Measurements from ENCODE around the gene NHEJ1. TPM values are rescaled to one million over a fixed set of nuclear protein-coding genes. Genes with fewer than 3 reads are reported as not detected.

NHEJ1 gene
- total and polyA plus RNA-seq, 2 of the 13 experiments (the other 11 are each of a cell fraction or from before 2014, with no cell fraction given): 30.0 to 30.7 TPM

DNA sequence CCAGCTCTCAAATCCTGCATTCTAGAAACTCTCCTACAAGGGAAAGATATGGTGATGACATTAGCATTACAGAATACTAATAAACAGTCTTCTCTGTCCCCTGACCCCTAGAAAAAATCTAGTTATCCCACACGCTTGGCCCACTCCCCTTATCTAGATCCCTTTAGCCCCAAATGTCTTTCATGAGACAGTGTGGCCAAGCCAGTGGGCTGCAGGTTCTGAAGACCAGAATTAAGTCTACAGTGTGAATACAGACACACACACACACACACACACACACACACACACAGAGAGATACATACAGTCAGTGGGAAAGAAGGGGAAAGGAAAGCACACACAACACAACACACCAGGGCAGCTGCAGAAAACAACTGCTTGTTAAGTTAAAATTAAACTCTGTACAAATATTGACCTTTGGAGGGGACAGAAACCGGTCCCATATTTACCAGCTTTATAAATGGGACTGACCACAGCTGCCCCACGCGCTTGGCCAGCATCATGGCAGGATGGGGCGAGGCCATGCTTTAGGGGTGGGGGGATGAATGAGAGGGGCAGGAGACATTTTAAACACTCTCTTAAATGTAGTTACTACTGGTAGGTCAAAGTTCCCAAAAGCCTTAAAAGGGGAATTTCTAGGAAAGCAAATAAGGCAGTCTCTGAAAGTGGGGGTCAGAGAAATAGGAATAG is 49.1 kb downstream of the NHEJ1 start (continued):
- TF ChIP-seq, protein P1, sequence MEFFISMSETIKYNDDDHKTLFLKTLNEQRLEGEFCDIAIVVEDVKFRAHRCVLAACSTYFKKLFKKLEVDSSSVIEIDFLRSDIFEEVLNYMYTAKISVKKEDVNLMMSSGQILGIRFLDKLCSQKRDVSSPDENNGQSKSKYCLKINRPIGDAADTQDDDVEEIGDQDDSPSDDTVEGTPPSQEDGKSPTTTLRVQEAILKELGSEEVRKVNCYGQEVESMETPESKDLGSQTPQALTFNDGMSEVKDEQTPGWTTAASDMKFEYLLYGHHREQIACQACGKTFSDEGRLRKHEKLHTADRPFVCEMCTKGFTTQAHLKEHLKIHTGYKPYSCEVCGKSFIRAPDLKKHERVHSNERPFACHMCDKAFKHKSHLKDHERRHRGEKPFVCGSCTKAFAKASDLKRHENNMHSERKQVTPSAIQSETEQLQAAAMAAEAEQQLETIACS (CRISPR knock-in tag; IDR thresholded peaks at IDR 0.05): no peak
- TF ChIP-seq, protein P2, sequence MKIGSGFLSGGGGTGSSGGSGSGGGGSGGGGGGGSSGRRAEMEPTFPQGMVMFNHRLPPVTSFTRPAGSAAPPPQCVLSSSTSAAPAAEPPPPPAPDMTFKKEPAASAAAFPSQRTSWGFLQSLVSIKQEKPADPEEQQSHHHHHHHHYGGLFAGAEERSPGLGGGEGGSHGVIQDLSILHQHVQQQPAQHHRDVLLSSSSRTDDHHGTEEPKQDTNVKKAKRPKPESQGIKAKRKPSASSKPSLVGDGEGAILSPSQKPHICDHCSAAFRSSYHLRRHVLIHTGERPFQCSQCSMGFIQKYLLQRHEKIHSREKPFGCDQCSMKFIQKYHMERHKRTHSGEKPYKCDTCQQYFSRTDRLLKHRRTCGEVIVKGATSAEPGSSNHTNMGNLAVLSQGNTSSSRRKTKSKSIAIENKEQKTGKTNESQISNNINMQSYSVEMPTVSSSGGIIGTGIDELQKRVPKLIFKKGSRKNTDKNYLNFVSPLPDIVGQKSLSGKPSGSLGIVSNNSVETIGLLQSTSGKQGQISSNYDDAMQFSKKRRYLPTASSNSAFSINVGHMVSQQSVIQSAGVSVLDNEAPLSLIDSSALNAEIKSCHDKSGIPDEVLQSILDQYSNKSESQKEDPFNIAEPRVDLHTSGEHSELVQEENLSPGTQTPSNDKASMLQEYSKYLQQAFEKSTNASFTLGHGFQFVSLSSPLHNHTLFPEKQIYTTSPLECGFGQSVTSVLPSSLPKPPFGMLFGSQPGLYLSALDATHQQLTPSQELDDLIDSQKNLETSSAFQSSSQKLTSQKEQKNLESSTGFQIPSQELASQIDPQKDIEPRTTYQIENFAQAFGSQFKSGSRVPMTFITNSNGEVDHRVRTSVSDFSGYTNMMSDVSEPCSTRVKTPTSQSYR (CRISPR knock-in tag; IDR thresholded peaks at IDR 0.05; ENCODE audit: borderline replicate concordance): peak; percentile 53; the same call in 1 of the 2 replicates
- no peak for TF ChIP-seq ZIK1 (CRISPR knock-in tag; IDR thresholded peaks at IDR 0.05; ENCODE audit: borderline replicate concordance, low read depth)
- no peak for TF ChIP-seq MED8 (CRISPR knock-in tag; IDR thresholded peaks at IDR 0.05; ENCODE audit: insufficient replicate concordance)
- TF ChIP-seq MTF2 (CRISPR knock-in tag; IDR thresholded peaks at IDR 0.05; ENCODE audit: borderline replicate concordance): no peak
- TF ChIP-seq ZNF83 (CRISPR knock-in tag; IDR thresholded peaks at IDR 0.05; ENCODE audit: borderline replicate concordance): no peak
- TF ChIP-seq, protein P3, sequence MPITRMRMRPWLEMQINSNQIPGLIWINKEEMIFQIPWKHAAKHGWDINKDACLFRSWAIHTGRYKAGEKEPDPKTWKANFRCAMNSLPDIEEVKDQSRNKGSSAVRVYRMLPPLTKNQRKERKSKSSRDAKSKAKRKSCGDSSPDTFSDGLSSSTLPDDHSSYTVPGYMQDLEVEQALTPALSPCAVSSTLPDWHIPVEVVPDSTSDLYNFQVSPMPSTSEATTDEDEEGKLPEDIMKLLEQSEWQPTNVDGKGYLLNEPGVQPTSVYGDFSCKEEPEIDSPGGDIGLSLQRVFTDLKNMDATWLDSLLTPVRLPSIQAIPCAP (CRISPR knock-in tag; IDR thresholded peaks at IDR 0.05; ENCODE audit: low read depth): no peak
- TF ChIP-seq ZNF766 (CRISPR knock-in tag; IDR thresholded peaks at IDR 0.05; ENCODE audit: borderline replicate concordance): 0 out of 2 replicates have a peak, but pooled peaks have one; percentile 53
- peak; percentile 67; the same call in 1 of the 2 replicates for TF ChIP-seq ARNTL (CRISPR knock-in tag; IDR thresholded peaks at IDR 0.05)
- TF ChIP-seq RNF2 (conservative IDR thresholded peaks at IDR 0.05; ENCODE audit: low read depth): no peak
- TF ChIP-seq ASH2L (IDR thresholded peaks at IDR 0.05; ENCODE audit: insufficient read length, low read depth, low read length): peak; percentile 56
- TF ChIP-seq, protein P4, sequence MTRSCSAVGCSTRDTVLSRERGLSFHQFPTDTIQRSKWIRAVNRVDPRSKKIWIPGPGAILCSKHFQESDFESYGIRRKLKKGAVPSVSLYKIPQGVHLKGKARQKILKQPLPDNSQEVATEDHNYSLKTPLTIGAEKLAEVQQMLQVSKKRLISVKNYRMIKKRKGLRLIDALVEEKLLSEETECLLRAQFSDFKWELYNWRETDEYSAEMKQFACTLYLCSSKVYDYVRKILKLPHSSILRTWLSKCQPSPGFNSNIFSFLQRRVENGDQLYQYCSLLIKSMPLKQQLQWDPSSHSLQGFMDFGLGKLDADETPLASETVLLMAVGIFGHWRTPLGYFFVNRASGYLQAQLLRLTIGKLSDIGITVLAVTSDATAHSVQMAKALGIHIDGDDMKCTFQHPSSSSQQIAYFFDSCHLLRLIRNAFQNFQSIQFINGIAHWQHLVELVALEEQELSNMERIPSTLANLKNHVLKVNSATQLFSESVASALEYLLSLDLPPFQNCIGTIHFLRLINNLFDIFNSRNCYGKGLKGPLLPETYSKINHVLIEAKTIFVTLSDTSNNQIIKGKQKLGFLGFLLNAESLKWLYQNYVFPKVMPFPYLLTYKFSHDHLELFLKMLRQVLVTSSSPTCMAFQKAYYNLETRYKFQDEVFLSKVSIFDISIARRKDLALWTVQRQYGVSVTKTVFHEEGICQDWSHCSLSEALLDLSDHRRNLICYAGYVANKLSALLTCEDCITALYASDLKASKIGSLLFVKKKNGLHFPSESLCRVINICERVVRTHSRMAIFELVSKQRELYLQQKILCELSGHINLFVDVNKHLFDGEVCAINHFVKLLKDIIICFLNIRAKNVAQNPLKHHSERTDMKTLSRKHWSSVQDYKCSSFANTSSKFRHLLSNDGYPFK (CRISPR knock-in tag; IDR thresholded peaks at IDR 0.05; ENCODE audit: borderline replicate concordance): peak; percentile 53; the same call in 1 of the 2 replicates
- TF ChIP-seq RXRA (CRISPR knock-in tag; IDR thresholded peaks at IDR 0.05): peak; percentile 58; the same call in 1 of the 2 replicates
- 0 out of 2 replicates have a peak, but pooled peaks have one; percentile 54 for TF ChIP-seq ARNT2 (CRISPR knock-in tag; IDR thresholded peaks at IDR 0.05; ENCODE audit: low read depth)
- TF ChIP-seq MEIS1 (CRISPR knock-in tag; IDR thresholded peaks at IDR 0.05; ENCODE audit: borderline replicate concordance): no peak
- TF ChIP-seq KLF16 (CRISPR knock-in tag; IDR thresholded peaks at IDR 0.05): peak in 1 of 2 experiments; percentile 62; a peak in 2 of 4 replicates
- TF ChIP-seq SNAPC2 (CRISPR knock-in tag; IDR thresholded peaks at IDR 0.05): peak; percentile 85; the same call in 1 of the 2 replicates
- no peak for TF ChIP-seq PCBP2 (optimal IDR thresholded peaks at IDR 0.05; ENCODE audit: low read depth, low read length, poor library complexity, severe bottlenecking)

Data from HepG2 (cell line).